GM19455 (cell line): ENCODE data around the gene WNT8A.
"Not testable (repeated sequence)": the region's sequence is repeated elsewhere in the genome, so short reads cannot be mapped to it uniquely, and the experiment has no call there.

ENCODE experiments used
- ATAC-seq: cut with Tn5 transposase; IDR thresholded peaks from one replicate; pipeline ENCODE4 v1.9.1; 2021; ENCODE audit not compliant: unreplicated experiment

WNT8A gene, protein sequence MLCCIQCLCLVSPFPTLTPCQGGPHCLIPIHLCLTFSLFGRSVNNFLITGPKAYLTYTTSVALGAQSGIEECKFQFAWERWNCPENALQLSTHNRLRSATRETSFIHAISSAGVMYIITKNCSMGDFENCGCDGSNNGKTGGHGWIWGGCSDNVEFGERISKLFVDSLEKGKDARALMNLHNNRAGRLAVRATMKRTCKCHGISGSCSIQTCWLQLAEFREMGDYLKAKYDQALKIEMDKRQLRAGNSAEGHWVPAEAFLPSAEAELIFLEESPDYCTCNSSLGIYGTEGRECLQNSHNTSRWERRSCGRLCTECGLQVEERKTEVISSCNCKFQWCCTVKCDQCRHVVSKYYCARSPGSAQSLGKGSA

DNA sequence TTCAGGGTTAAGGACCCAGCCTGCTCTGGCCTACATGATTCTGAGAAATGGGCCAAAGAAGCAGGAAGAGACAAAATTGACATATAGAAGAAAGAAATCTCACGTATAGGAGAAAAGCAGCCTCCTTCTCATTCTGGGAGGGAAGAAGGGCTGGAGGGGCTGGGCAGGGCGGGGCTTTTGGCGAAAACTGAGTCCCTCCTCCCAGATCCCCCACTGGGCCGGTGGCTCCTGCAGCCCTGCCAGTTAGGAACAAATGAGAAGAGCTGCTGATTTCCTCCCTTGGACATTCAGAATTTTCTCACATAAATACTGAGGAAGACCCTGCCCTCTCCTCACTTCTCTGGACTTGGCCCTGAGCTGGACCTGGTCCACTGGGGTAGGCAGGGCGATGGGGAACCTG, at the start of gene WNT8A:
Gene WNT8A (plus strand): TSS at position 332 of the 400 bp plus-strand sequence. CDS start 95 bp downstream, outside the sequence.
- no peak for ATAC-seq

DNA sequence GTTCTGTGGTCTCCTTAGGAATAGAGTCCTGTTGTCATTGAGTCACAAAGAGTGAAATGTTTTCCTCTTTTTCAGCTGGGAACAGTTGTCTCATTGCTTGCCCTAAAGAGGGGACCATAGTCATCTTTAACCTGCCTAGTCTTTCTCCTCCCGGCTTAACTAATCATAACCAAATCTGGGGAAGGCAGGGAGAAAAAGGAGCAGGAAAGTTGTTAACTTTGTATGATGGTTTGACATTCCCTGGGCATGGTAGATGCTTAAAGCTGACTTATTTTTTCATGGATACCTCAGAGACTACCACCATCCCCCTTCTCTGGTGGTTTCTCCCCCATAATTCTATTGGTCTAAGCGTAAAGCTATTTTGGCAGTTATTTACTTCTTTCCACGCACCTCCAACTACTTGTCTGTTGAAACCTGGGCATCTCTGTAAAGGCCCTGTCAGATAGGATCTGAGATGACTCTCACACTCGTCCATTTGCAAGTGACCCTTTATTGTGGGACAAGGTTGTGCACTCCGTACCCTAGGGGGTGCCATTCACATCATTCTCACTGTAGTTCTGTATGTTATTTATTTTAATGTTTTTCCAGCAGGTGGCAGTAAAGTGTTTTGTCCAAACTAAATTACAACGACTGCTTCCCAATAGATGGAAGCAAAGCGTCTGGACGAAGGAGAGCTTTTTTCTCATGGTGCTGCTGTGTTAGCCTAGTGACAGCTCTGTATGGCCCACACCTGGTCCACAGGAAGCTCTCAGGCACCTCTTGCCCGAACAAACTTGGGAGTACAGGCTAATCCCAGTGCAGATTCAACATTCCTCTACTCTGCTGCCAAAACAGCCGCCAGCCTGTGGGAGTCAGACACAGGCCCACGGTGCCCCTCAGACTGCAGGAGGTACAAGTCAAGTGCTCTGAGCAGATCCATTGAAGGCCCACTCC, 48.0 kb upstream of the WNT8A start:
- peak; percentile 34 for ATAC-seq

DNA sequence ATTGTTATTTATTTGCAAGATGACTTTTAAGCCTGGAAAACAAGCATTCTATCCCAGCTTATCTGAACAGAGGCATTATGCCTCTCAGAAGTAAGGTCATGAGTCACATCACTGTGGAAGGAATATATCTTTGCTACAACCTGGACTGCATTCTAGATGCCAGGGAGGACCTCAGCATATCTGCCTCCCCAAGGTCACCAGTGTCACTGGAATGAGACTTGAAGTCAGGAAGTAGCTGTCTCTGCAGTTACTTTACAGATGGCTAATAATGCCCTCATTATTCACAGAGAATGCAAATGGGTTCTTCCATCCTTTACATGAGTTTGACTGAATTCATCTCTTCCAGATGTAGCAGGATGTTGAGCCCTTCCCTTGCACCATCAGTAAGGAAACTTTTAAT, 46.6 kb upstream of the WNT8A start:
- ATAC-seq: no peak

DNA sequence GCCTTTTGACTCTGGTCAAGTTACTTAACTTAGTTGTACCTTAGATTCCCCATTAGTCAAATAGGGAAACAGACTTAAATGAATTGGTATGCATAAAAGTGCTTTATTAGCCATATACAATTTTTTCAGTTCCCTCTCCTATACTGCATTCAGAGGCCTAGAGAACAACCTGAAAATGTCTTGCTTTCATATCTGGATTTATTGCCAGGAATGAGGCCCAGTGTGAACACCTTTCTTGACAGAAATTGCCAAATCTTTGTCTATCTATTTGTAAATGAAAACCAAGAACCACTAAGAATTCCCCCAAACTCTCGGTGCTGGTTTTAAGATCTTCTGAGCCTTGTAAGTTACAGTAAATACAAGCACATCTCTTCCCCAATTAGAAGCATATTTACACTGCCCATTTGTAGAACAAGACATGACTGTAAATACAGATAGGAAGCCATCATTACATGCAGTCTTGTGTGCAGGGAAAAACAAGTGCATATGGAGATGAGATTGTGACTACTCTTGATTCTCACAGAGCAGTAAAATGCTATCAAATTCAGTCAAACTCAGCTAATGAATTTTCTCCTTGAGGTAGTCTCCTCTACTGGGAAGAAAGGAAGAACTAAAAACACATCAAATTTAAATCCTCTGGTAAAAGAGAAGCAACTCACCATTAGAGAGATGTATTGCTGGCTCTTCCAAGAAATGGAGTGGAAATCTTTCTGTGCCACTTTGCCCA, 45.8 kb upstream of the WNT8A start:
- ATAC-seq: no peak

DNA sequence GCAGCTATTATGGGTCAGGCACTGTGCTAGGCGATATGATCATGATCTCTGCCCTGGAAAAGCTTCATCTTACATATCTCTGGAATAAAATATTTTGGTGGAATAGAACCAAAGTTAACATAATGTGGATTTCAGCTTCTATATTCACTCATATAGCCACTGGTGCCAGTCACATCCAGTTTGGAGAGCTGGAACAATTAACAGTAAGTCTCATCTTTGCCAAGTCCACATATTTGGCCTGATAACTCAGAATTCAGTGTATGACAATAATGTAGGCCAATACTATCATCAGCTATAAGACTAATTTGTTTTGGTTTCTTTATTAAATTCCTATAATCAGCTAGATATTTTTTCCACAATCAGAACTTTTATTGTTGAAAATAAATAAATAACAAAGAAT, 45.0 kb upstream of the WNT8A start:
- ATAC-seq: no peak

DNA sequence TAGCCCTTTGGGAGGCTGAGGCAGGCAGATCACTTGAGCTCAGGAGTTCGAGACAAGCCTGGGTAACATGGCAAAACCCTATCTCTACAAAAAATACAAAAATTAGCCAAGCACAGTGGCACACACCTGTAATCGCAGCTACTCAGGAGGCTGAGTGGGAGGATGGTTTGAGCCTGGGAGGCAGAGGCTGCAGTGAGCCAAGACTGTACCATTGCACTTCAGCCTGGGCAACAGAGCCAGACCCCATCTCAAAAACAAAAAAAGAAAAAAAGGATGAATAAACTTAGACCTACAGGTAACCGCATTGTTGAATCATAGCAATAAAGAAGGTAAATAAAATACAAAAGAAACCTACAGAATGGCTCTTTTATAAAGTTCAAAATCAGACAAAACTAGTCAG, 38.5 kb upstream of the WNT8A start:
- not testable (repeated sequence) for ATAC-seq

DNA sequence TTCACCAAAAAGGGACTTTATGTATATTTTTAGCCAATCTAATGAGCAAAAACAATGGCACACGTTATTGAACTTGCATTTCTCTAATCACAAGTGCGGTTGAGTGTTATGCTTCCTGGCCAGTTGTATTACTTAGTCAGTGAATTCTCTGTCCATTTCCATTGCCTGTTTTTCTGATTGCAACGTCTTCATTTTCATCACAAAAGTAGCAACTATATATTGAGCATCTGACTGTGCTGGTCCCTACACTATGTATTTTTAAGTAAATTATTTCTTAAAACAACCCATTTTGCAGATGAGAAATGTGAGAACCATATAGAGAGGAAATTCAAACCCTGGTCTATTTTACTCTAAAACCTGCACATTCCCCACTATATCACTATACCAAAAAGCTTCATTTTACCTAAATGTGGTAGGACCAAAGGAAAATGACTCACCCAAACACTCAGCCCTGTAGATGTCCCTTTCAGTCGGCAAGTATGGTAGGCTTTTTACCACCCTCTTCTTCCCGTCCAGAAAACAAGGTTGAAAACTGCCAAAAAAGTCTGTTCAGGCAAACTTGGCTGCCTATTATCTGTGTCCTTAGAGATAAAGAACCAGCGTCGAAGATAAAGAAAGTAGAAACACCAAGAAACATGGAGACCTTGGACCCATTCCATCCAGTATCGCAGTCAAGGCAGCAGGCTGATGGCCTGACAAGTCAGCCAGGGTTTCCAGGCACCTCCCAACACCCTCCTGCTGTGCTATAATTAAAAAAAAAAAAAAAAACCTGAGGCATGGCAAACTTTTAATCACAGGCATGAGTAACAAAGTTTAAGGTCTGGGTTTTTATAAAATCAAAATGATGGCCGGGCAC, 32.2 kb upstream of the WNT8A start:
- ATAC-seq: no peak

DNA sequence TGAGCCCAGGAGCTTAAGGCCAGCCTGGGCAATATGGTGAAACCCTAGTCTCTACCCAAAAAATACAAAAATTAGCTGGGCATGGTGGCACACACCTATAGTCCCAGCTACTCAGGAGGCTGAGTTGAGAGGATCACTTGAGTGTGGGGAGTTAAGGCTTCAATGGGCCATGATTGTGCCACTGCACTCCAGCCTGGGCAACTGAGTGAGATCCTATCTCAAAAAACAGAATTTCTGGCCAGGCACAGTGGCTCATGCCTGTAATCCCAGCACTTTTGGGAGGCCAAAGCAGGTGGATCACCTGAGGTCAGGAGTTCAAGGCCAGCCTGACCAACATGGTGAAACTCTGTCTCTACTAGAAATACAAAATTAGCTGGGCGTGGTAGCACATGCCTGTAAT, 31.1 kb upstream of the WNT8A start:
- not testable (repeated sequence) for ATAC-seq

DNA sequence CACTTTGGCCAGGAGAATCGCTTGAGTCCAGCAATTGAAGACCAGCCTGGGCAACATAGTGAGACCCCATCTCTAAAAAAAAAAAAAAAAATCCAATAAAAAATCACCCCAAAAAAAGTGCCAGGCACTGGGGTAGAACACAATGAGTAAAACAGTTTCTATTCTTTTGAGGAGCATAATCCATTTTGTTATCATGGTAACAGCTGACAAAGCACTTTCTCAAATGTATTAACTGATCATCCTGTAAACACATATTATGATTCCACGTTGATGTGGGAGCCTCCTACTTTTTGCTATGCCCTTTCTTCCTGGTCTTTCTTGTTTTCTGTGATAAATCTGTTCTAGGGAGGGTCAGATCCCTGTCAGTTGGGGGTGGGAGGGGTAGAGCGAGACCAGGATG, 30.3 kb upstream of the WNT8A start:
- ATAC-seq: no peak

DNA sequence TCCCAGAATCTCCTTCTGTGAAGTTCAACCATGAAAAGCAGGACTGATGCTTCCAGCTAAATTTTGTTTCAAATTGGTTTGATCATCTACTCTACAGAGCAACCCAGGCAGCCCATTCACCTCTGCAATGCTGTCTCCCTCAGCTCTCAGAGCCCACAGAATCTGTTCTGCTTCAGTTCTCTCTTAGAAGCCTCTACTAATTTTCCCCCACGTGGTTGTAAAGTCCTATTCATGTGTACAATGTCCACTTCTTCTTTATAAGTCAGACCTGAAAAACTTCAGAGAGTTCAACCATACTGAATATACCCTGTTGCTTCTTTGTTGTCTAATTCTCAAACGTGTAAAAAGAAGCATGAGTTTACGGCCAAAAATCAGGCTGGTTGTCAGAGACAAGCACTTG, 29.6 kb upstream of the WNT8A start:
- no peak for ATAC-seq

DNA sequence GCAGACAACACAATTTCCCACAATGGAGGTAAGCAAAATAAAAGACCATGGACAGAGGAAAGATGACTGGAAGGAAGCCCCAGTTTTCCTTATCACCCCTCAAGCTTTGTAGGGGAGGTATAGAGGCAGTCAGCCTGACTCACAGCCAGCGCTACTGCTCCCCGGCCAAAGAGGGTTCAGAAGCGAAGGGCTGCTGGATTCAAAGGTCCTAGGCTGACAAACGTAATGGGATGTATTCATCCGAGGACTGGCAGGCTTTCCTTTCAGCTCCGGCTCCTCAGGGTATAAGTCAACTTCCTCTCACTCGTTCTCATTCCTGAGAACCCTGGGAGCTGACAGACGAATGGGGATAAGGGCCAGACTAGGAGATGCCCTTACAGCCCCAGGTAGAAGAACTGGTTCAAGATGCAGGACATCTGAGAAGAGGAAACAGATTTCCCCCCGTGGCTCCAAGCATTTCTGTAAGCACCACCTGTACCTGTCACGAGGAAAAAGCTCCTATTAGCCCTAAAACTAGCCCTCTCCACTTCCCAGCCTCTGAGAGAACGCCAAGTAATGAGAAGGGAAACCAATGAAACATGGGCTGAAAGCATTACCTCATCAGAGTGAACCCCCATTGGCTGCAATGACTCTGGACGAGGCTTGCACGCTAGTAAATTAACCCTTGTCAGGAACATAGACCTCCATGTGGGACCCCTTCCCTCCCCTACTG, 28.8 kb upstream of the WNT8A start:
- ATAC-seq: no peak

DNA sequence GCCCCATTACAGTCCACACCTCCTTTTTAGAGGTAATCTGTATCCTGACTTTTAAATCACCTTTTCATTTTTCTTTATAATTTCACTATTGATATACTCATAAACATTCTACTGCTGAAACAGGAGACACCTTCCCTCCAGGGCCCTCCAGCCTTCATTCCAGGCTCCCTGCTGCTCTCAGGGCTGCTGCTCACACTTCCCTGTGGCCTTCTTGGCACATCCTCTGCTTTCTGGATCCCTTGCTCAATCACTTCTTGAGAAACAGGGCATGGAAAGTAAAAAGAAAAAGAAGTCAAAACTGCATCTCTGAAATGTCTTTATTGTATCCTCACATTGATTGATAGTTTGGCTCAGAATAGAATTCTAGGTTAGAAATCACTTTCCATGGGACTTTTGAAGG, 19.3 kb upstream of the WNT8A start:
- no peak for ATAC-seq

DNA sequence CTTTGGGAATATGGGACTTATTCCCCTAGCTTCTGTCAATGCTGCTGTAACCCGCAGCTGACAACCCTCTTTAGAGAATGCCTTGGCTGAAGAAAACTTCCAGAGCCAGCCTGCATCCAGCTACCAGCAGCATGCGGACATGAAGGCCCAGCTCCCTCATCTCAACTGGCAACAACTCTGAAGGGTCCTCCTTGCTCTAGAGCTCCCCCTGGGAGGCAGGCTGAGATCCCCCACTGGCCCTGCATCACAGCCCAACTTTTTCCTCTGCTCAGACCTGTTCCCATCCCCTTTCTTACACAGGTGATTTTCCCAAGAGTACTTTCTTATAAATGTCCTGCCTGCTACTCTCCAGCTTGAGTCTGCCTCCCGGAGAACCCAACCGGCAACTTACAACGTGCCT, 18.7 kb upstream of the WNT8A start:
- ATAC-seq: no peak

DNA sequence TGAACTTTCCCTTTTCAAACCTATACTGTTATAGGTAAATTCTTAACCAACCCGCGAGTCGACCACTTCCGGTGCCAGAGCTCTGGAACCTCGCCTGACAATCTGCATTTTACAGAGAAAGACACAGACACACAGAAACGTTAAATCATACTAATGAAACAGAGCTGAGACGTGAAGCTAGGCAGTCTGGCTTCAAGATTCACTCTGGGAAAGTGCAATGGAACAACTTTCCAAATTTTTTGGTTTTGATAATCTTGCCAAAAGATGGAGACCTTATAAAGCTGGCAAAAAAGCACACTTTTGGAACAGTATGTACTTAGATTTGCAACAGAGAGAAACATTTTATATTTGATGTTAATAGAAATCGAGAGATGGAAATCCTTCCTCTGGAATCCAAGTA, 15.9 kb upstream of the WNT8A start:
- no peak for ATAC-seq

DNA sequence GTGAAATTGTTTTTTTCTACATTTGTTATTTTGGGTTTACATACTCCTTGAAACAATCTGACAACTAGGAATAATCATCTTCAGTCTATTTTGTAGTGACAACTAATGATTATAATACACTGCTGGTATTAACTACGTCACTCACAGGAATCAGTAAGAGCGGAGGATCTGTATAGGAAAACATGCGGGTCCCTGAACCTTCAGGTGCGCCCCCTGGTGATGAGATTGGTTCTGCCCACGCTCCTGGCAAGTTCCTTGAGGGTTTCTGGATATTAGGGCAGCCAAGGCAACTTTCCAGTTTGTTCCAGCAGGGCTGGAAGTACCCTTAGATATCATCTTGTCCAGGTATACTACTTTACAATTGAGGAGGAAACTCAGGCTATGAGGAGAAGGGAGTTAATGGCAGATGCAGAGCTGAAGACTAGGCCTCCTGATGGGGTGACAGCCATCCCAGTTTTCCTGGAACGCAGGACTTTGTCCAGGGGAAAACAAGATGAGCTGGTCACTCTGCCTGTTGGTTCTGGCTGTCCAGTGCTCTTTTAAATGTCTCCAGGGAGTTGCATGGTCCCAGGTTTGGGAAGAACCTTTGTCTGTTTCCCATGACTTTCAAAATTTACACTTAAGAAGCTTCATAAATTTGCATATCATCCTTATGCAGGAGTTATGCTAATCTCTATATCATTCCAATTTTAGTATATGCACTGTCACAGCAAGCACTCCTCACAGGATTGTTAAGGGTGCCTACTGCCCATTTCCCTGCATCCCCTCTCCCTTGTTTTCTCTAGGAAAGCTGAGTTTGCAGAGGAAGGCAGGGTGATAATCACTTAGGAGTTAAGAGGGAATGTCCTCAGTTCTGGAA, 14.9 kb upstream of the WNT8A start:
- ATAC-seq: no peak

DNA sequence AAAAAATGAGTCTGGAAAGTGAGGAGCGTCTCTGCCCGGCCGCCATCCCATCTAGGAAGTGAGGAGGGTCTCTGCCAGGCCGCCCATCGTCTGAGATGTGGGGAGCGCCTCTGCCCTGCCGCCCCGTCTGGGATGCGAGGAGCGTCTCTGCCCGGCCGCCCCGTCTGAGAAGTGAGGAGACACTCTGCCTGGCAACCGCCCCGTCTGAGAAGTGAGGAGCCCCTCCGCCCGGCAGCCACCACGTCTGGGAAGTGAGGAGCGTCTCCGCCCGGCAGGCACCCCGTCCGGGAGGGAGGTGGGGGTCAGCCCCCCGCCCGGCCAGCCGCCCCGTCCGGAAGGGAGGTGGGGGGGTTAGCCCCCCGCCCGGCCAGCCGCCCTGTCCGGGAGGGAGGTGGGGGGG, 13.8 kb upstream of the WNT8A start:
- not testable (repeated sequence) for ATAC-seq

DNA sequence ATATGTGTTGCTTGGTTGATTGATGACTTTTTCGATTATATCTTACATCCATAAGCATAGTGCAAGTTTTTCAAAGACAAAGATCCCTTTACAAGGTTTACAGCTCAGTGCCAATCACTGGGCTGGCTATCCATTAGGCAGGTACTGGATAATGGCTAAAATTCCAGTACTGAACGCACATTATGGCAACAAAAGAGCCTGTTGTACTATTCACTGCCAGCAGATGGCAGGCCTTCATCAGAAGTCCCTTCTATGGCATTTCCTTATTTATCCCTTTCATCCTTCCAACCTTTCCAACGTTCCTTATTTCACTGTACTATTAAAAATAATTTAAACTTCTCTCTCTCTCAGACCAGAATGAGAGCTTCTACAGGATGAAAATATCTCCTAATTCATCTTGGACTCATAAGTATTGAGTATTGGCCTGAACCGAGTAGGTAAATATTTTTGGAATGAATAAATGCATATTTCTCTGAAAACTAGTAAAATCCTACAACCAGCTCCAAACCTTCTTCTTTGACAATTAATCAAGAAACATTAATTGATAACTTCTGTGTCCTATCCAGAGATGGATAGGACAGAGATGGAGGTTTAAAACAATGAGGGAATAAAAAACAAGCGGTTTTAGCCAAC, 6.7 kb upstream of the WNT8A start:
- ATAC-seq: no peak

DNA sequence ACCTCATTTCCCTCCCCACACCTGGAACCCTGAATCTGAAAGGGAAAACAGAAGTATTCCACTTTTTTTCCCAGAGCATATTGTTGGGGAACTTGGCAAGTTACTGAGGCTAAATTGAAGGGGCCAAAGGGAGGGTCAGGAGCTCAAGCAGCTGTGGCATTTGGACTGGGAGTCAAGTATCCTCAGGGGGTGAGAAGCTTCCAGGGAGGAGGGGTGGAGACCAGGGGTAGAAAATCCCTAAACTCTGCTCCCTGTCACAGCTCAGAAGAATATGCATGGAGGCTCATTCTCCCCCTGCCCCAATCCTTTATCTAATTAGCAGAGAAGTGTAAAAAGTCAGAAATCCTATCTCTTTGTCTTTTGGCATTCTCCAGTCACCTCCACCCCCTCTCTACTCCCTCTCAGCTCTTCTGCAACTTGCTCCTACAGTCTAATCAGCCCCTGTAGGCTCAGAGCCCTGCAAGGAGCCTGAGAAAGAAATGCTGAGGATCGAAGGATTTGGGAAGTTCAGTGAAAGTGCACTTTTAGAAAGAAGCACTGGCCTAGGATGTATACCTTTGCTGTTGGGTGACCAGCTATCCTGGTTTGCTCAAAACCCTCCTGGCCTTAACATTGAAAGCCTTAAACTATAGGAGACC, 5.7 kb upstream of the WNT8A start:
- ATAC-seq: no peak
